OCI-M2 (cell line): Measurements from ENCODE around the gene ARL5A.

Experiments
- DNase-seq: peaks from one replicate; lab custom pipeline; 2025; ENCODE audit not compliant: unreplicated experiment; lab: John Stamatoyannopoulos, UW

Gene ARL5A

DNA sequence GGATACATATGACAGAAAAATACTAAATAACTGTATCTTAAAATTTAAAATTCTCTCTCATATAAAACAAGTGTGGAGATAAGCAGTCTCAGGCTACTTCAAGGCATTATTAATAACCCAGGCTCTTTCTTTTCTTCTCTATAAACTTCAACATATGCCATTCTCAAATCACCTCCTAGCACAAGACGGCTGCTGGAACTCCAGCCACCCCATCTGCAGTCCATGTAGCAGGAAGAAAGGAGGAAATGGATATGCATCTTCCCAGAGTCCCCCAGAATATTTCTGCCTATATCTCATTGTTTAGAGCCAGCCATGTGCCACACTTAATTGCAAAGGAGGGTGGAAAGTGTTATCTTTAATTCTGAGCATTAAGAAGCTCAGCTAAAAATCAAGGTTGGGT, 58.6 kb downstream of the ARL5A start:
- no peak for DNase-seq

DNA sequence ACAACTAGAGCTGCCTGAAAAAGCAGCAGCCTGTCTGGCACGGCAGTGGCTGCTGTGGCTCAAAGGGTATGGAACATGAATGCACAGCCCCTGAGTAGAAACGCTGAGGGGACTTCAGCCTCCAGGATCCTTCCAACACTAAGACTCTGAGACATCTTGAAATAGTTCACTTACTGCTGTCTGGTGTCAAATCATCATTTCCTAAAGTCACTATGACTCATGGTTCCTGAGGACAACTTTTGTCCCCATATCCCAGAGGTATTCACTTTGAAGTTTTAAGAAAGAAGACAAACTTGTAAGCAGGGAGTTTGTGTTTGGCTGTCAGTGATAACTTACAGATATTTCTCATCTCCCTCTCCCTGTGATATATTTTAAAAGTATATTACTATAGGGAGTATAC, 60.7 kb downstream of the ARL5A start:
- DNase-seq, result no peak

DNA sequence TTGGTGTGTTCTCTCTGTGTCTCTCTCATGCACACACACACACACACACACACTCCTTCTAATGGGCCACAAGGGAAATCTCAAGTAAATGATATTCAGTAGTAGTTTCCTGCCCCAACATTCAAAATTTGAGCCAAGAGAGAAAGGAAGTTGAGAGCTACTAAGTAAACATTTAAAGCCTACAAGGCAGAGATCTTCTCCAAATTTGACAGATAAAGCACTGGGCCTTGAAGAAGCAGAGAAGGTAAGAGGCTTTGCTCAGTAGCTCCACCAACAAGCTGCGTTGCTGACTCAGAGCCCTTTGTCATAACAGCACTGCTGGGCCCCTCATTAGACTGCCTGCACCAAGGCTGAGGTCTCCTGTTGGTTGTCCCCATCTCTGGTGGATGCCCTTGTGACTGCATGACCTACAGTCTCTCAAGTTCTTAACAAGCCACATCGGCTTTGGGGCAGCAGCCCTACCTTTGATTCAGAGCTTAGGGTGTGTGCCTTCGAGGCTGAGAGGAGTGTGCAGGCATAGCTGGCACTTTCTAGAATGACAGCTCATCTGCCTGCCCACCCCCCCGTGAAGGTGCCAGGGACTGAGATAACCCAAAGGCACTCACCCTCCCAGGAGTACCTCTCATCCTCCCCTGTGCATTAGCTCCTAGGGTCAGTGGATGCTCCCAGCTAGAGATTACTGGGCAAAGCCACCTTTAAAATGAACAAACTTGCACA, 61.6 kb downstream of the ARL5A start:
- DNase-seq, result no peak

DNA sequence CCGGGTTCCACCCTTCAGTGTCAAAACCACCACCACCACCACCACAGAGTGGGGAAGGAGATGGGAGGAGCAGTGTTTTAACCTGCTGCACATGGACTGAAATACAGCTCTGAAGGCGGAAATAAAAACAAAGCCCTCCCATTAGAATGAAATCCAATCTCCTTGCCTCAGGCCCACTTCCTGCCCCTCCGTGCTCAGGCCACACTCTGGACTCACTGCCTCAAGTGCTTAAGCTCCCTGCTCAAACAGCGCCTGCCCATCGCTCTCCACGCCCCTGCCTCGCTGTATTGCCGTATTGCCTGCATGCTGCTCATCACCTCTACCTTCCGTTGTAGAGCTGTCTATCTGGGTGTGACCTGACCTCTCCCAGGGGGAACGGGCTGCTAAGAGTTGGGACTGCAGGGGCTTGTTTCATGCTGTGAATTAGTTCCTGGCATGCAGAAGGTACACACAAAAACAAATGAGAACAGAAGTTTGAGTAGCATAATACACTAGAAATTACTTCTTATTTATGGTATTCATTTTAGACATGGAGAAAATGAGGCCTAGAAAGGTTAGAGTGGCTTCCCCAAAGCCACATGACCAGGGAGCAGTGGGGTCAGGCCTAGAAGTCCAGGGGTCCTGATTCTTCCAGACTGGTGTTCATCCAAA, 62.3 kb downstream of the ARL5A start:
- no peak for DNase-seq

DNA sequence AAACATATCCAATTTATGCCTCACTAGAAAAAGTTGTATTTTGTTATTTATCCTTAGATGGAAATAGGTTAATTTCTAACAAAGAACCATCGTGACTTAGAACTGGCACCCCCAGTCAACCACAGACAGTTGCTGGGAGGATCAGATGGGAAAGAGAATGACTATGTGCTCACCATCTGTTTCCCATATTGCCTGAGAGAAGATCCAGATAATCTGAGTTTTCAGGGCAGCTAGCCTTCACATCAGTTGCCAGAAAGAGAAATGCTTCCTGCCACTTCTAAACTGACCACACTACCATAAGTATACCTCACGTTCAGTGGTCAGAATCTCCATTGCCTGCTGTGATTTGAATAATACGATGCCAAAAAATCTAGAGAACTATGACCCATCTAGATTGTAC, 65.5 kb downstream of the ARL5A start:
- DNase-seq, result no peak

DNA sequence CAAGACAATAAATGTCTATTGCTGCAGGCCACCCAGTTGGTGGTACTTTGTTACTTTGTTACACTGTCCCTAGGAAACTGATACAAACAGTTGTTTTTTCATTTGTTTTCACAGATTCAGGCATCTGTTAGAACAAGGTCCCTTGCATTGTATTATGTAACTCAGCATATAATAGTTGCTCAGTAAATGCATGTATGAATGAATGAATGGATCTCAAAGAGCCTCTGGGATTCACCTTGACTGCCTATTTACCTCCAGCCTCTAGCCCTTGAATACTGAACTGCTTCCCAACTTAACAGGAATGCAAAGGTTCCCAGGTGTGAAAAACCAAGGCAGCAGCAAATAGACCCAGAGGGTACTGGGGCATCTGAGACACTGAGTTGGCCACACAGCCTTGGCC, 66.5 kb downstream of the ARL5A start:
- DNase-seq, result no peak

DNA sequence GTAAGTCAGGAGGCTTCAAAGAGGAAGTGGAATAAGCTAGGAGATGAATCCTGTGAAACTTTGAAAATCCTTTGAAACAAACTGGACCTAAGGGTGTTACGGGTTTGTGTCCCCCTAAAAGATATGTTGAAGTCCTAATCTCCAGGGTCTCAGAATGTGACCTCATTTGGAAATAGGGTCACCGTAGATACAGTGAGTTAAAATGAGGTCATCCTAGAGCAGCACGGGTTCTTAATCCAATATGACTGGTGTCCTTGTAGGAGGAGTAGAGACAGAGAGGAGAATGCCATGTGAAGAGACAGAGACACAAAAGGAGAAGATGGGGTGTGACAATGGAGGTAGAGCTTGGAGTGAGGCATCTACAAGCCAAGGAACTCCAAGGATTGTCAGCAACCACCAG, 67.0 kb downstream of the ARL5A start:
- no peak for DNase-seq

DNA sequence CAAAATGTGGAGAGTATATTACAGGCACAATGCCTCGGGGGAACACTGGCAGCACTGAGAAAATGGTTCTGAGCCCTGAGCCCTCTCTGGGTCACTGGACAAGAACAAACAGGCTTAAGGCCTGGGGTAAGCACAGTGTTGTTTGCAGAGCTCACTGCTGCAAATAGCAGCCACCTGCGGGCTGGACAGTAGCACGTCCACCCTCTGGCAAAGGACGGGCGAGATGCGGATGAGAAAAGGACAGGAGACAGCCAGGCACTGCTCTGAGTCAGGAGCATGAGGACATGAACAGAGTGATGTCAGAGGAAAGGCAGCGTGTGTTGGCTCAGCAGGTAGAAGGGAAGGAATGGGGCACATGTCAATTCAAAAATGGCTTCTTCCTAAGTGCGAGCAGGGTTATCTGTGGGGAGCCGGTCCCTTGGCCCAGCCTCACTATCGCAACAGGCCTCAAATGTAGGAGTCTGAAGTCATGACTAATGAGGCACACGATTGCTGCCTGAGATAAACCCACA, 68.0 kb downstream of the ARL5A start:
- DNase-seq, result no peak

DNA sequence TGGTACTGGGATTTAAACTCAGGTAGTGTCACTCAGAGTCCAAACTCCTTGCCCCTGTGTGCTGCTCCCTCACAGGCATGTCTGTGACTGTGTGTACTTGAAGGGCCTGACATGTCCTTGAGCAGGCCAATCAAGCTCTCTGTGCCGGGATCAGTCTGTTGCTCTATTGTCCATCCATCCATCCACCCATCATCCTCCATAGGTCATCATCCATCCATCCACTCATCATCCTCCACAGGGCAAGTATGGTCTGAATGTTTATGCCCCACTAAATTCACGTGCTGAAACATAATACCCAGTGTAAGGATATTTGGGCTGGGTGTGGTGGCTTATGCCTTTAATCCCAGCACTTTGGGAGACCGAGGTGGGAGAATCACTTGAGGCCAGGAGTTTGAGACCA, 69.5 kb downstream of the ARL5A start:
- no peak for DNase-seq

DNA sequence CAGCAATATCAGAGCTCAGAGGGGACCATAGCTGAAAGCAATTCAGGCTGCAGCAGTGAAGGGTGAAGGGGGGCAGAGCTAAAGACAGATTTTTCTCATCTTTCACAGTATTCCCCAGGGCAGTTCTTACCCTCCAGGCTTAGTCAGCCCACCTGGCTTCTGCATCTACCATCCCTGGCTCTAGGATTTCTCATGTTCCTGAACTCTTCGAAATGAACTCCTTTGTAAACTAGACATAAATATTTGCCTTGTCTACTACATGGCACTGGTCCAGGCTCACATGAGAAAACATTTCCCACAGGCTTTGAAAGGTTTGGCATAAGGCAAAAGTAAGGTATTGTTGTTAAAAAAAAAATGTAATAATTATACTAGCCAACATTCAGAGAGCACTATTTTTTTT, 70.4 kb downstream of the ARL5A start:
- DNase-seq, result no peak

DNA sequence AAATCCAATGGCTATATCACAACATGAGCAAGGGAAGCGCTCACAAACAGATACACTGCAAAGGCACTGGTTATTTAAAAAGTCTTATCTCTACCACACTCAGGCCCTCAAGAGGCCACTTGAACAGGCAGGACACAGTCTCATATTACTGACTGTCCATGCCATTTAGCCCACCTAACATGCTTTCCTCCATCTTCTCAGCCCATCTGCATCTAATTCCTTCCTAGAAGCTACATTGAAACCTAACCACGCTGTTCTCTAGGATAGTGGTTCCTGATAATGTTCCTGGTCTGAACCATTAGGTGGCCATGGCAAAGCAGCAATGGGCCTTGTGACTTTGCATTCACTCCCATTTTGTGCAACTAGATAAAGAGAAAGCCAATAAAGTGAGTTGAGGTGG, 71.4 kb downstream of the ARL5A start:
- DNase-seq, result no peak

DNA sequence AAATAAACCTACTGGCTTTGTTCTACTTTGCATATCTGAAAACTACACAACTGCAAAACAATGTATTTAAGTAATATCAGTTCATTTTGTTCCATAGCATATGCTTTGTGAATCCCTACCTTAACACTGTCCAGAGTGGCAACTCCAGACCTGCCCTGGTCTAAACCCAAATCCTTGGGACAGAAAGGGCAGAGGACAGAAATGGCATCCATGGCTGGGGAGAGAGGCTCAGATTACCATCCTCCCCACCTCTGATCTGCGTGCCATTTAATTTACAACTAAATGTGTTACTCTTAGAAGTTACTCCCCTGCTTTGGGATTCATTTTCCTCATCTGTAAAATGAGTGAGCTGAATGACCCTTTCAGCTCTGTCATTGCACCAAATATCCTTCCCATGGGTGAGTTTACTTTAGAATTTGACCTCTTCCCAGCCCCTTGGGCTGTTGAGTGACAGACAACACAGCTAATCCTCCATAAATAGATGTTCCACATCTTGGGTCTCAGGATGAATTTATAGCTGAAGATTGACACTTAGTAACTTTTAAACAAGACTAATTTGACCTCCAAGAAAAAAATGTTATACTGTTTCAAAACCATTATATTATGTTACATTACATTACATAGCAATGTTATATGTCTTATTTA, 73.8 kb downstream of the ARL5A start:
- DNase-seq, result no peak

DNA sequence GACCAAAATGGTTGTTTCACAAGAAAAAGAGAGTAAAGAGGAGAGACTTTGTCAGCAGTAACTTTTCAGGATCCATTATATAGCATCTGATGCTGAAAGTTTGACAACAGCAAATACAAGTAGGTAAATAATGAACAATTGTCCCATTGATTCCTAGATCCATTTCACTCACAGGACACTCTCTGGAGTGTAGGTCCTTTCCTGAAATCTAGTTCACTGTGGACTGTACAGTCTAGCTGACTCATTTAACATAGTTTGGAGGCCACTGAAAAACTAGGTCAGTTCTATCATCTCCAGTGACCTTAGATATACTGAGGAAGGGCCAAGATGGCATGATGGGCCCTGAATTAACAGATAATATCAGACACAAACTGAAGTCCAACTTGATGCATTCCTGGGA, 74.7 kb downstream of the ARL5A start:
- DNase-seq, result no peak
